HEK293T (cell line): Measurements from ENCODE around the gene EDN3.

Source experiments
- CTCF ChIA-PET: fragments of 350-600 bp; formaldehyde crosslinking; extraction: SDS; loops from one replicate; lab custom pipeline; 2021; ENCODE audit warnings: antibody characterized with exemption, inconsistent platforms; lab: Yijun Ruan, JAX
- POLR2A ChIA-PET: fragments of 350-600 bp; formaldehyde crosslinking; extraction: SDS; loops from one replicate; lab custom pipeline; 2020; ENCODE audit warnings: antibody characterized with exemption, inconsistent platforms; lab: Yijun Ruan, JAX
- DNase-seq: peaks from one replicate; pipeline ENCODE4 v3.0.0; 2012; ENCODE audit warnings: mixed read lengths; ENCODE audit errors: extremely low spot score
- ARNT ChIP-seq: fragments of 450-650 bp; IDR thresholded peaks from 2 replicates; pipeline ENCODE4 v1.6.1; 2017; ENCODE audit warnings: mild to moderate bottlenecking
- BHLHE40 ChIP-seq: fragments of 450-650 bp; IDR thresholded peaks from 2 replicates; pipeline ENCODE4 v1.6.1; 2016; ENCODE audit warnings: mild to moderate bottlenecking, moderate library complexity, borderline replicate concordance
- CTBP1 ChIP-seq: fragments of 450-650 bp; IDR thresholded peaks from 2 replicates; pipeline ENCODE4 v1.6.1; 2016; ENCODE audit warnings: borderline replicate concordance
- ELF4 ChIP-seq: fragments of 450-650 bp; IDR thresholded peaks from 2 replicates; pipeline ENCODE4 v1.6.1; 2017; ENCODE audit warnings: antibody characterized with exemption
- FOXA1 ChIP-seq: fragments of 450-650 bp; IDR thresholded peaks from 2 replicates; pipeline ENCODE4 v1.6.1; 2016; ENCODE audit warnings: mild to moderate bottlenecking
- FOXK2 ChIP-seq: fragments of 450-650 bp; IDR thresholded peaks from 2 replicates; pipeline ENCODE4 v1.6.1; 2016; ENCODE audit warnings: mild to moderate bottlenecking
- FOXM1 ChIP-seq: fragments of 450-650 bp; IDR thresholded peaks from 2 replicates; pipeline ENCODE4 v1.6.1; 2017; ENCODE audit warnings: mild to moderate bottlenecking, borderline replicate concordance
- HDGF ChIP-seq: fragments of 450-650 bp; IDR thresholded peaks from 2 replicates; pipeline ENCODE4 v1.6.1; 2017; ENCODE audit warnings: antibody characterized with exemption, borderline replicate concordance
- L3MBTL2 ChIP-seq: fragments of 450-650 bp; conservative IDR thresholded peaks from 2 replicates; pipeline ENCODE4 v1.6.1; 2016; ENCODE audit warnings: mild to moderate bottlenecking
- LEF1 ChIP-seq: fragments of 450-650 bp; IDR thresholded peaks from 2 replicates; pipeline ENCODE4 v1.6.1; 2017; ENCODE audit warnings: mild to moderate bottlenecking, borderline replicate concordance
- NFRKB ChIP-seq: fragments of 450-650 bp; IDR thresholded peaks from 2 replicates; pipeline ENCODE4 v1.6.1; 2016; ENCODE audit warnings: mild to moderate bottlenecking, moderate library complexity
- SP1 ChIP-seq: fragments of 450-650 bp; IDR thresholded peaks from 2 replicates; pipeline ENCODE4 v1.6.1; 2017
- SUZ12 ChIP-seq: fragments of 450-650 bp; IDR thresholded peaks from 2 replicates; pipeline ENCODE4 v1.6.1; 2016; ENCODE audit warnings: mild to moderate bottlenecking
- TARDBP ChIP-seq: fragments of 450-650 bp; IDR thresholded peaks from 2 replicates; pipeline ENCODE4 v1.6.1; 2016
- ZNF384 ChIP-seq: fragments of 450-650 bp; IDR thresholded peaks from 2 replicates; pipeline ENCODE4 v1.6.1; 2016
- TF ChIP-seq, protein P1 (sequence below): fragments of 450-650 bp; IDR thresholded peaks from 2 replicates; pipeline ENCODE4 v1.6.1; 2016

The EDN3 gene

DNA sequence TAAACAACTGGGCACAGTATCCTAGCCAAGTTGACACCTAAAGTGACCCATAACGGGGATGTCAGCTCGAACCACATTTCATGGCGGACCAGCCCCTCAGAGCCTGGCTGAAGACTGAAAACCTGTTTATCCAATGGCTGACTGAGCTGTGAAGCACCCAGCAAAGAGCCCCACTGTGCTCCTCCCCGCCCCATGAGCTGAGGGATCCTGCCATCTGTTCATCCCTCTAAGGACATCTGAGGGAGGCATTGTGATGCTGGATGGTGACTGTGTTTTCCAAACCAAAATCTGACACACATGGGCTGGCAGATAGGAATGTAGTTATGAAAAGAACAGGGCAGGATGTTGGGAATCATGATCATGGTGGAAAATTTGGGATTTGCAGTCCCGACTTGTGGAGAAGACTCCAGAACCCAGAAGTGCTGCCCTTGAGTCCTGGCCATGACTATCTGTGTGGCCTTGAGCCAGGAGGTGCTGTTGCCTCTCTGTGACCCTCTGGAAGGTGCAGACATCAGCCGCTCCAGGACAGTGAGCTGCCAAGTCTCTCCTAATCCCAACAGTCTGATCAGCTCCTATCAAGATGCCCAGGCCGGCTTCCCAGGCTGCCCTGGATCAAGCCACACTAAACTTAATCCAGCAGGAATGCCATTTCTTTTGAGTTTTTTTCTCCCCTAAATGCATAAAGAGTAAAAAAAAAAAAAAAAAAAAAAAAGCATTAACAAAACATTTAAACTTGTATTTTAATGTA lies 5.7 kb downstream of the EDN3 start:
- TF ChIP-seq HDGF (no peak), NFRKB (no peak), FOXM1 (no peak), ELF4 (no peak)
- TF ChIP-seq, protein P1, sequence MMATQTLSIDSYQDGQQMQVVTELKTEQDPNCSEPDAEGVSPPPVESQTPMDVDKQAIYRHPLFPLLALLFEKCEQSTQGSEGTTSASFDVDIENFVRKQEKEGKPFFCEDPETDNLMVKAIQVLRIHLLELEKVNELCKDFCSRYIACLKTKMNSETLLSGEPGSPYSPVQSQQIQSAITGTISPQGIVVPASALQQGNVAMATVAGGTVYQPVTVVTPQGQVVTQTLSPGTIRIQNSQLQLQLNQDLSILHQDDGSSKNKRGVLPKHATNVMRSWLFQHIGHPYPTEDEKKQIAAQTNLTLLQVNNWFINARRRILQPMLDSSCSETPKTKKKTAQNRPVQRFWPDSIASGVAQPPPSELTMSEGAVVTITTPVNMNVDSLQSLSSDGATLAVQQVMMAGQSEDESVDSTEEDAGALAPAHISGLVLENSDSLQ: no peak
- POLR2A ChIA-PET: no interaction called here
- CTCF ChIA-PET: no interaction called here
- no peak for DNase-seq

DNA sequence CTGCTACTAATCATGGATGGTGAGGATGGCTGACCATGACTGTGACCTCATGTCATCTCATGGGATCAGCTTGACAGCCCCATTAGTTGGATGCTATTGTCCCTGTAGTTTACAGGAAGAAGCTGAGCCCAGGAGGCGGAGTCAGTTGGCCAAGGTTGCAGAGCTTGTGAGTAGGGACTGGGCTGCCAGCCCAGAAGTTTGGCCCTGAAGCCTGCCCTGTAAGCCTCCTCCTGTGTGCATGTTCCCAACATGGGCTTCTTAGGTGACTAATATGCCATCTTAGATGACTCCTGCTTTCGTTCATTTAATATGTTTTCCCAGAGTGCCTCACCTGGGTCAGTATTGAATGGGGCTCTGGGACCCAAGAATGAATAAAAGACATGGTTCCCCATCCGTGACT lies 6.9 kb downstream of the EDN3 start:
- ChIA-PET CTCF (no interaction called here), POLR2A (no interaction called here)
- DNase-seq: no peak

DNA sequence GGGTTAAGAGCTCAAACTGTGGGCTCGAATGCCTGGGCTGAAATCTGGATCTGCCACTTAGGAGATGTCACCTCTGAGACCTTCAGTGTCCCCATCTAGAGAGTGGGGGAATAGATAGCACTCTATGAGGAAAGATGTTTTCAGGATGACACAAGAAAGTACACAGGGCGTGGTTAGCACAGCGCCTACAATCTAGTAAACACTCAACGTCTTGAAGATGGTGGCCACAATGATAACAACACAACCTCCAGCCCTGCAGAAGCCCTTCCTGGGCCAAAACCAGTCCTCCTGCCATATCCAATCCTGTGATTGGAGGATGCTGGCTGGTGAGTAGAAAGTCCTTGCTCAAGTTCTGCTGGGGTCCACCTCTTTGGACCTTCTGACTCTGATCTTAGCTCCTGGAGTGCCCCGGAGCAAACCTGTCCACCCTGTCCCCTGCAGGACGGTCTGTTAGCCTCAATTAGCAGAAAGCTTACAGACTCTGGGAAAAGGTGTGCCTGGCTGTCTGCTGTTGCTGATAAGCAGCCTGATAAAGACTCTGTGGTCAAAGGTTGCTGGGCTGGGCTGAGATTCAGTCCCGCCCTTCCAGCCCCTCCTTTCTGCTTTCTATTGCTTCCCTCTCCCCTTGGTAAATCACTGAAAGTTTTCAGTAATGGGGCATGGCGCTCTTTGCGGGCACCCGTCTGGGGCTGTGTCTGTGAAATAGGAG lies 8.2 kb downstream of the EDN3 start:
- ChIA-PET CTCF (no interaction called here), POLR2A (no interaction called here)
- no peak for DNase-seq
- TF ChIP-seq SP1: no peak
- TF ChIP-seq BHLHE40: no peak
- no peak for TF ChIP-seq SUZ12
- TF ChIP-seq, protein P1: no peak
- no peak for TF ChIP-seq CTBP1
- TF ChIP-seq ARNT: no peak
- no peak for TF ChIP-seq HDGF
- no peak for TF ChIP-seq ELF4
- no peak for TF ChIP-seq FOXA1
- no peak for TF ChIP-seq FOXK2
- TF ChIP-seq L3MBTL2: no peak
- TF ChIP-seq TARDBP: no peak
- TF ChIP-seq ZNF384: no peak
- TF ChIP-seq NFRKB: no peak
- TF ChIP-seq LEF1: no peak

More for the DNA sequence above, 6.9 kb downstream of the EDN3 start:
- TF ChIP-seq HDGF (no peak), NFRKB (no peak), FOXM1 (no peak), ELF4 (no peak), FOXA1 (no peak), ZNF384 (no peak), SUZ12 (no peak), LEF1 (no peak), TARDBP (no peak), ARNT (no peak), CTBP1 (no peak), BHLHE40 (no peak), SP1 (no peak)

DNA sequence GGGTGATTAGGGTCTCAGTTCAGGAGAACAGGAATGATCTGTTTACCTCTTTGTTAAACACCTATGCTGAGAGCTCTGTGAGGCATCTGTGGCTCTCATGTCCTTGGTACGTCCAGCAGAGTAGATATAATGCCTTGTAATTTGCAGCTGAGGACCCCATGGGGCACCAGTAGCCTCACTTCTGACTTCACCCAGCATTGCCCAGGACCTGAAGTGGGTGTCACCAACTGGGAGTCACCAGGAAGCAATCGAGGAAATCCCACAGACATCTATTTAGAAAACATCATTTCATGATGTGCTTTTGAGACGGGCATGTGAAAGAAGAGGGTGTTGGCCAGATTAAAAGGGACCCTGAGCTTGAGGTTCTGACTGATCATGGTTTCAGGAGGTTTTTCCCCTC lies 8.8 kb downstream of the EDN3 start:
- ChIA-PET POLR2A (no interaction called here), CTCF (no interaction called here)
- TF ChIP-seq SUZ12: no peak
- TF ChIP-seq FOXK2: no peak
- TF ChIP-seq NFRKB: no peak
- no peak for TF ChIP-seq ELF4
- no peak for TF ChIP-seq CTBP1
- no peak for TF ChIP-seq ARNT
- no peak for TF ChIP-seq L3MBTL2
- TF ChIP-seq FOXA1: no peak
- TF ChIP-seq LEF1: no peak
- TF ChIP-seq TARDBP: no peak
- DNase-seq: no peak

DNA sequence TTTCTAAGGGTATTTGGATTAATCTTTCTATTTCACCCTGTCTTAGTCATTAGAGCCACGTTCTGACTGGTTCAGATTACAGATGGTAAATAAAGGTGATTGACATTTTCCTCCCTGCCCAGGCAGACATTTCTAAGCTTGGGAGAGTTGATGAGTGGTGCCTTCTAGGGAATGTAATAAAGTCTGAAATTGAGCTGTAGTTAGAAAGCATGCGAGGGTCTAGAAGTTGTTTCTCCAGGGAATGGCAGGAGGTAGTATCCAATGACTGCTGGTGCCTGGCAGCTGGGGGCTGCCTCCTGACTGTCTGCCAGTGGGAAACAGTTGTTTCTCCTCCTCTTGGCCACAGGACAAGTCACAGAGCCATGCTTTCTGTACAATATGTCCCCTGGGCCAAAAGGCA lies 14.6 kb downstream of the EDN3 start:
- no peak for DNase-seq
- CTCF ChIA-PET: no interaction called here
- POLR2A ChIA-PET: no interaction called here
- no peak for TF ChIP-seq FOXM1
- TF ChIP-seq LEF1: no peak
- TF ChIP-seq TARDBP: no peak
- TF ChIP-seq CTBP1: no peak
- TF ChIP-seq L3MBTL2: no peak
- no peak for TF ChIP-seq NFRKB
- no peak for TF ChIP-seq SUZ12
- TF ChIP-seq, protein P1: no peak
- TF ChIP-seq FOXK2: no peak
- no peak for TF ChIP-seq ARNT
- TF ChIP-seq FOXA1: no peak
- TF ChIP-seq ZNF384: no peak

DNA sequence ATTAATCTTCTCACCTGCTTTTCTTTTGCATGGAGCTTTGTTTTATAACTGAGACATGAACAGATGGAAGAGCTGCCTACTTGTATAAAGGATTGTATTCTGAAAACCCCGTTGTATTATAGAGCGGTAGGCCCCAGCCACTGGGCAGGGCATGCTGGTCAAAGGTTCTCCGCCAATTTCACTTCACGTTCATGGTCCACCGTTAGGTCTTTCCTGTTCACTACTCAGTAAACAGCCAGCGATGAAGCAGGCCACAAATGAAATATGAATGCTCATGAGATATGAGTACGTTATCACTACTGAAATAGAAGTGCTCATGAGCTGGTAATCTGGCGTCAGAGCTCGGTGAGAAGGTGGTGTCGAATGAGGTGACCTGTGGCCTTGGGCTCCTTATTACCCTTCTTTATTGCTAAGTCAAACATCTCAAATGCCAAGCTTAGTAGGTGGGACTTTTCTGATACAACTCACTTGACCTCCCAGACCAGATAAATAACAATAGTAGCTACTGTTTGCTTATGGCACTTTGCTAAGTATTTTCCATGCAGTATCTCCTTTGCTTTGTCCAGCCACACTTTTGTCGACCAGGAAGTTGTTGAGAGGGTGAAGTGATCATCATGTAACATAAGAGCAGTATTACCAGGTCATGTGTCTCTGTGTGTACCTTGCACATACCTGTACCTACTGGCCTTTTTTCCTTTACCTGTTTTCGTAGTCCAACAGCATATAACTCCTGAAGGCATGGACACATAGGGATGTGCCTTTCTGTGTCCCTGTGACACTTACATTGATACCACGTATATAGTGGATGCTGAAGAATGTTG lies 16.7 kb downstream of the EDN3 start:
- no peak for DNase-seq
- TF ChIP-seq CTBP1 (no peak), LEF1 (no peak), SUZ12 (no peak), NFRKB (no peak), ARNT (no peak), TARDBP (no peak), HDGF (no peak), FOXA1 (no peak), ELF4 (no peak), L3MBTL2 (no peak), BHLHE40 (no peak), FOXK2 (no peak)
- TF ChIP-seq, protein P1: no peak
- POLR2A ChIA-PET: no interaction called here
- CTCF ChIA-PET: no interaction called here
